Nephron progenitor cell (in vitro differentiated cells): ENCODE measurements around the gene UNC13B.

Source experiments
- DNase-seq: peaks from one replicate; pipeline ENCODE4 v3.0.0; 2021
- H3K27ac Mint-ChIP-seq: 2 replicates; pipeline ENCODE4 v1.8.0; 2021; ENCODE audit warnings: mild to moderate bottlenecking, moderate library complexity, mixed read lengths
- H3K27me3 Mint-ChIP-seq: 2 replicates; pipeline ENCODE4 v1.8.0; 2021; ENCODE audit warnings: mild to moderate bottlenecking, low read depth, mixed read lengths; ENCODE audit not compliant: poor library complexity
- H3K36me3 Mint-ChIP-seq: 2 replicates; pipeline ENCODE4 v1.8.0; 2021; ENCODE audit warnings: low read depth, mixed read lengths
- H3K4me1 Mint-ChIP-seq: 2 replicates; pipeline ENCODE4 v1.8.0; 2021; ENCODE audit warnings: mixed read lengths
- H3K4me3 Mint-ChIP-seq: 2 replicates; pipeline ENCODE4 v1.8.0; 2021; ENCODE audit warnings: mild to moderate bottlenecking, moderate library complexity, mixed read lengths
- H3K9me3 Mint-ChIP-seq: 2 replicates; pipeline ENCODE4 v1.8.0; 2021; ENCODE audit warnings: mild to moderate bottlenecking, moderate library complexity, mixed read lengths
- CTCF ChIP-seq: fragments of 200-600 bp; sonication (generic); IDR thresholded peaks from 2 replicates; pipeline ENCODE4 v1.5.0; 2021; ENCODE audit warnings: antibody characterized with exemption

UNC13B gene

DNA sequence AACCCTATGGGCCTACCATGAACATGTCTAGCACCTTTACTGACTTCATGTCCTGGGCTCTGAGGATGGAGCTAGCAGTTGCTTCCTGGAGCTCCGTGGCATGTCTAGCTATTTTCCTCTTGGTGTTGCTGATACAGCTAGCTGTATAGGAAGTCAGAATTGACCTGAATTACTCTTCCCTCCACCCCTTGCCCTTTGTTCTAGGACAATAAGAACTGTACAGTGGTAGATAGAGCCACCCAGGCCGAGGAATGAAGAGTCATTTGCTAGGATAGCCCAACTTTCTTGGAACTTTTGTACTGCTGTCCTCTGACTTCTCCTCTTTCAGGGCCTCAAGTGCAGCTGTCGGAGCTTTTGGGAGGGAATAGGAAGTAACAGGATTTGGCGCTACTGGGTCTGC, 218.2 kb downstream of the UNC13B start:
- no peak overlapping the region for H3K4me3 Mint-ChIP-seq
- H3K27ac Mint-ChIP-seq, result no peak overlapping the region
- no peak for TF ChIP-seq CTCF
- no peaks in the 10 kb centered on the region for H3K9me3 Mint-ChIP-seq
- H3K4me1 Mint-ChIP-seq, result no peaks in the 10 kb centered on the region
- DNase-seq, result no peak
- no peaks in the 10 kb centered on the region for H3K27me3 Mint-ChIP-seq
- peaks cover 20% of the 10 kb centered on the region for H3K36me3 Mint-ChIP-seq

- Mint-ChIP-seq H3K9me3 (no peaks in the 10 kb centered on the region), H3K27ac (peak overlapping the region; percentile 47), H3K4me3 (no peak overlapping the region), H3K4me1 (no peaks in the 10 kb centered on the region), H3K27me3 (no peaks in the 10 kb centered on the region), H3K36me3 (peaks cover 20% of the 10 kb centered on the region)
- TF ChIP-seq CTCF, result no peak
- no peak for DNase-seq
These were observed 218.8 kb downstream of the UNC13B start for GRCh38 chr9:35380619-35381018.

GRCh38 chr9:35385042-35385441, 223.2 kb downstream of the UNC13B start:
- Mint-ChIP-seq H3K27me3 (no peaks in the 10 kb centered on the region), H3K27ac (no peak overlapping the region), H3K4me1 (no peaks in the 10 kb centered on the region), H3K9me3 (no peaks in the 10 kb centered on the region), H3K4me3 (no peak overlapping the region), H3K36me3 (peaks cover 34% of the 10 kb centered on the region)
- DNase-seq, result no peak
- TF ChIP-seq CTCF, result no peak

DNA sequence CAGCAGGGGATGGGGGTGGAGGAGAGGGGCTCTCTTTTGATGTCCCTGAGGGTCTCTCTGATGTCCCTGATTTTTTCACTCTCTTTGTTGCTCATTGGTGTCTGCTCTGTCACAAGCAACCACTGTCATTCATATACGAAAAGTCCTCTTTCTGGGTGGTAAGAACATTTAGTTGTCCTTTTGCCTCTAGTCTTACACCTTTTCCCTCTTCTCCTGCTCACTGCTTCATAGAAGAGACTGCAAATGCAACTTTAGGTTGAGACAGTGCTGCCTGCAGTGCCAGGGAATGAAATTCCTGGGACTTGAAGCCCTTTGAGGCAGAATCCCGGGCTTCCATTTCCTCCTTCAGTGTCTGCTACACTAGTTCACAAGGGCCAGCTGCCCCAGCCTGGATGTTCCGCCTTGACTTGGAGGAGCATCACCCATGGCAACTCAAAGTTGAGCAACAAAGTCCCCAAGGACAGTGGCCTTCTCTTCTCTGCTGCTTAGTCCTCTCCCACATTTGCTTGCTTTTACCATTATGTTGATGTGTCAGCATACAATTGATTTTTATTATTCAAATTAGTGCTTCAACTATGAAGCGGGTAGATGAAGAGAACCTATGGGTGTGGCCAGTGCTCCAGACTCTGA, 233.4 kb downstream of the UNC13B start:
- Mint-ChIP-seq H3K36me3 (peaks cover 31% of the 10 kb centered on the region), H3K27ac (no peak overlapping the region), H3K4me3 (no peak overlapping the region), H3K9me3 (no peaks in the 10 kb centered on the region), H3K4me1 (peaks cover 7% of the 10 kb centered on the region), H3K27me3 (peaks cover 4% of the 10 kb centered on the region)
- DNase-seq, result no peak
- TF ChIP-seq CTCF, result no peak

DNA sequence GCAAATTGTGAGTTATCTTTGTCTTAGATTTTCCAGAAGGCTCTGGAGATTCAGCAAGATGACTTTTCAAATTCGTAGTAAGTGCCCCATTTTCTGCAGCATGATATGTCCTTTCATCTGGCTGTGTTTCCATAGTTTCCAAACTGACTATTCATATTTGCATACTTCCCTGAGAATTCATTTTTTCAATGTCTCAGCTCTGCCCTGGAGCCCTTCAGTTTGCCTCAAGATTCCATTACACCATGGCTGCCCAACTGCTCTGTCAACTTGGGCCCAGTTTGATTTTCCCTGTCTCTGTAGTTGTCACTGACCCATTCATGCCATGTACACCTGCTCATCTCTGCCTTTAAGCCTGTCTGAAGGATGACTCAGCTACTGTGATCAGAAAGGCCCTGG, 233.9 kb downstream of the UNC13B start:
- peaks cover 27% of the 10 kb centered on the region for H3K36me3 Mint-ChIP-seq
- no peaks in the 10 kb centered on the region for H3K9me3 Mint-ChIP-seq
- H3K4me1 Mint-ChIP-seq, result peaks cover 13% of the 10 kb centered on the region
- DNase-seq, result no peak
- H3K27ac Mint-ChIP-seq, result no peak overlapping the region
- H3K4me3 Mint-ChIP-seq, result no peak overlapping the region
- H3K27me3 Mint-ChIP-seq, result peaks cover 4% of the 10 kb centered on the region
- TF ChIP-seq CTCF, result no peak

GRCh38 chr9:35396560-35397215, 234.9 kb downstream of the UNC13B start:
- peaks cover 22% of the 10 kb centered on the region for H3K4me1 Mint-ChIP-seq
- H3K27me3 Mint-ChIP-seq, result peaks cover 4% of the 10 kb centered on the region
- H3K36me3 Mint-ChIP-seq, result peaks cover 27% of the 10 kb centered on the region
- H3K9me3 Mint-ChIP-seq, result no peaks in the 10 kb centered on the region
- H3K27ac Mint-ChIP-seq, result no peak overlapping the region
- no peak overlapping the region for H3K4me3 Mint-ChIP-seq
- TF ChIP-seq CTCF, result no peak
- no peak for DNase-seq
